Measurements from ENCODE around the gene CSF3. TPM values are rescaled to one million over a fixed set of nuclear protein-coding genes. Genes with fewer than 3 reads are reported as not detected.

Gene CSF3
- total and polyA plus RNA-seq, 2 of the 4 experiments (the other 2 are of a cell fraction): not detected

GRCh38 chr17:40021451-40021971 is 6.3 kb downstream of the CSF3 start:
- Histone ChIP-seq H3K4me1 (ENCODE audit: control insufficient read depth, insufficient read depth, low read length) (peaks cover 36% of the 10 kb centered on the region), H4K8ac (ENCODE audit: low read depth in 2 of 2, low read length in 2 of 2) (peak overlapping the region in 1 of 2 experiments; percentile 77; a peak in 1 of 4 replicates), H3K9ac (ENCODE audit: low read depth, low read length) (no peak overlapping the region), H3K4me2 (ENCODE audit: low read depth, low read length) (no peak overlapping the region), H3K36me3 (ENCODE audit: control insufficient read depth, insufficient read depth, low read length) (peaks cover 30% of the 10 kb centered on the region), H4K5ac (ENCODE audit: low read depth, low read length) (no peak overlapping the region; the same call in 1 of the 2 replicates), H3K9me1 (ENCODE audit: insufficient read depth, low read length) (peaks cover 2% of the 10 kb centered on the region; the same call in 1 of the 2 replicates), H2BK15ac (ENCODE audit: low read depth, low read length) (no peak overlapping the region), H3K23ac (ENCODE audit: low read depth, low read length) (peak overlapping the region; percentile 88; the same call in 1 of the 2 replicates), H3K4me3 (ENCODE audit: insufficient read depth, low read depth, low read length) (no peak overlapping the region), H3K56ac (ENCODE audit: extremely low read depth, insufficient read depth, low read length) (peak overlapping the region; percentile 50; the same call in 1 of the 2 replicates), H4K20me1 (ENCODE audit: insufficient read depth, low read length) (no peaks in the 10 kb centered on the region), H3K4ac (ENCODE audit: low read depth, low read length) (peak overlapping the region; percentile 61; the same call in 1 of the 2 replicates), H3K14ac (replicated peaks; ENCODE audit: low read depth, low read length) (peak overlapping the region; percentile 95), H2BK120ac (ENCODE audit: low read depth, low read length) (peak overlapping the region; percentile 89), H3K27ac (ENCODE audit: insufficient read depth, low read length) (peak overlapping the region; percentile 46; the same call in 1 of the 2 replicates), H2BK20ac (ENCODE audit: low read depth, low read length) (peak overlapping the region; percentile 59; the same call in 1 of the 2 replicates), H2AK9ac (replicated peaks; ENCODE audit: low read depth, low read length, poor library complexity) (peak overlapping the region; percentile 88), H4K91ac (ENCODE audit: insufficient read depth, low read depth, low read length) (peak overlapping the region; percentile 71; the same call in 1 of the 2 replicates), H3K79me1 (ENCODE audit: low read depth in 1 of 2, low read length in 2 of 2) (0 out of 4 replicates have a peak, but pooled peaks cover 0 to 6% of the 10 kb centered on the region in 2 experiments), H3K27me3 (ENCODE audit: control insufficient read depth, insufficient read depth, low read length) (no peaks in the 10 kb centered on the region), H2AK5ac (ENCODE audit: low read depth, low read length) (peak overlapping the region; percentile 90), H3K9me3 (ENCODE audit: control insufficient read depth, insufficient read depth, low read length) (no peaks in the 10 kb centered on the region), H3K18ac (ENCODE audit: low read depth, low read length) (no peak overlapping the region; the same call in 1 of the 2 replicates), H2BK5ac (ENCODE audit: low read depth, low read length, poor library complexity, severe bottlenecking) (peak overlapping the region; percentile 52), H2AFZ (replicated peaks; ENCODE audit: low read length, poor library complexity) (peak overlapping the region; percentile 28)
- ChIA-PET CTCF (interaction anchor here (0.5 to 1.5 kb wide), 5 partner anchors 8 to 1830 kb away, joined by 3 to 5 read pairs (median 4); no protein-coding TSS in a partner anchor), POLR2A (ENCODE audit: unreplicated experiment) (no interaction called here)
- BruUV-seq (replicated peaks): no TSS peak
- peak; percentile 61 for DNase-seq
- 31% methylated on average over 2 of the region's 9 CpGs; no CpG with 5 or more reads in 1 of the 2 experiments for WGBS, 2 experiments (ENCODE audit: extremely low coverage in 2 of 2, insufficient read length in 1 of 2)
- dilution Hi-C loops (cut with HindIII; ENCODE audit: low sequenced_read_pairs, unreplicated experiment): no loop called here
- in situ Hi-C loops (cut with MboI; ENCODE audit: low sequenced_read_pairs): loop anchor here (10.0 kb wide), 1 partner anchor 263 kb away; the partner anchor contains the start of gene CDC6
- intact Hi-C loops (cut with micrococcal nuclease): no loop called here
- peak; percentile 71 for ATAC-seq (ENCODE audit: low read depth)
- TF ChIP-seq MAZ (IDR thresholded peaks at IDR 0.05; ENCODE audit: borderline replicate concordance, low read depth, low read length): peak; percentile 51; the same call in 1 of the 2 replicates
- no peak for TF ChIP-seq USF2 (IDR thresholded peaks at IDR 0.05; ENCODE audit: low read depth, low read length)
- TF ChIP-seq BHLHE40 (IDR thresholded peaks at IDR 0.05; ENCODE audit: low read depth, low read length): no peak
- TF ChIP-seq RCOR1 (IDR thresholded peaks at IDR 0.05; ENCODE audit: insufficient replicate concordance, low read length): no peak
- TF ChIP-seq POLR2A (IDR thresholded peaks at IDR 0.05; ENCODE audit: low read depth, low read length): no peak
- TF ChIP-seq FOS (IDR thresholded peaks at IDR 0.05; ENCODE audit: low read depth, low read length): 0 out of 2 replicates have a peak, but pooled peaks have one; percentile 2
